ENCODE results near the gene ACAA1. TPM values are rescaled to one million over a fixed set of nuclear protein-coding genes. Genes with fewer than 3 reads are reported as not detected.

Gene ACAA1
- total RNA-seq, 1 experiment from 2014 or later: 49.0 TPM

- RAD21 ChIA-PET (ENCODE audit: low non-redundant PET in 1 of 2, low total read pairs in 2 of 2, uncharacterized antibody in 2 of 2, unreplicated experiment in 2 of 2): no interaction called here
- no peaks in the 10 kb centered on the region for H3K9me2 ChIP-seq (ENCODE audit: insufficient read depth)
- no peaks in the 10 kb centered on the region for H3K27me3 ChIP-seq (ENCODE audit: insufficient read depth, low read length)
- POLR2A ChIA-PET: no interaction called here
- H3K9ac ChIP-seq (ENCODE audit: low read length): no peak overlapping the region
- no peak overlapping the region for H3K4me2 ChIP-seq (ENCODE audit: low read length)
- DNase-seq (ENCODE audit: low read depth, low spot score): no peak
- CTCF ChIA-PET: no interaction called here
- H4K20me1 ChIP-seq (ENCODE audit: insufficient read depth): peaks cover 4% of the 10 kb centered on the region; the same call in 1 of the 2 replicates
- H2AFZ ChIP-seq (ENCODE audit: low read depth, low read length, poor library complexity, severe bottlenecking): no peak overlapping the region
- H3K4me3 ChIP-seq (replicated peaks in 1 of 2; ENCODE audit: low read depth in 1 of 2, low read length in 2 of 2): no peak overlapping the region
- peaks cover 0 to 40% of the 10 kb centered on the region in 2 experiments; a peak in 2 of 4 replicates for H3K4me1 ChIP-seq (ENCODE audit: control insufficient read depth in 1 of 2, insufficient read depth in 2 of 2, low read length in 2 of 2)
- H3K9me3 ChIP-seq (ENCODE audit: control insufficient read depth in 1 of 2, insufficient read depth in 1 of 2, low read depth in 1 of 2, low read length in 2 of 2): no peaks in the 10 kb centered on the region
- intact Hi-C loops (cut with micrococcal nuclease): no loop called here
- H3K36me3 ChIP-seq (ENCODE audit: control insufficient read depth in 1 of 2, insufficient read depth in 2 of 2, low read length in 2 of 2): no peaks in the 10 kb centered on the region
- TF ChIP-seq ELF1 (IDR thresholded peaks at IDR 0.05; ENCODE audit: borderline replicate concordance, low read depth): no peak
- H3K27ac ChIP-seq (ENCODE audit: low read depth, low read length): no peak overlapping the region
- ATAC-seq: no peak
- BruUV-seq (replicated peaks): no TSS peak
- peaks cover 100% of the 10 kb centered on the region for H3K79me2 ChIP-seq (ENCODE audit: insufficient read depth, low read length)
Measured at GRCh38 chr3:38170722-38171121, 33.8 kb upstream of the ACAA1 start.

DNA sequence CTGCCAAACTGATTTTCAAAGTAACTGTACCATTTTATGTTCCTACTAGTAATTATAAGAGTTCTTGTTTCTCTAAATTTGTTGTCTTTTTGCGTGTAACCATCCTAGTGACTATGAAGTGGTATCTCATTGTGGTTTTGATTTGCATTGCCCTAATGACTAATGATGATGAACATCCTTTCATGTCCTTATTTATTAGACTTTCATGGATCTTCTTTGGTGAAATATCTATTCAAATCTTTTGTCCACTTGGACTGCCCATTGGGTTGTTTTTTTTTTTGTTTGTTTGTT lies 32.0 kb upstream of the ACAA1 start:
- H2AFZ ChIP-seq (ENCODE audit: low read depth, low read length, poor library complexity, severe bottlenecking): no peak overlapping the region
- H4K20me1 ChIP-seq (ENCODE audit: insufficient read depth): peaks cover 4% of the 10 kb centered on the region; the same call in 1 of the 2 replicates
- peaks cover 4 to 40% of the 10 kb centered on the region in 2 experiments; a peak in 3 of 4 replicates for H3K4me1 ChIP-seq (ENCODE audit: control insufficient read depth in 1 of 2, insufficient read depth in 2 of 2, low read length in 2 of 2)
- H3K27ac ChIP-seq (ENCODE audit: low read depth, low read length): no peak overlapping the region
- H3K4me3 ChIP-seq (replicated peaks in 1 of 2; ENCODE audit: low read depth in 1 of 2, low read length in 2 of 2): no peak overlapping the region
- no peaks in the 10 kb centered on the region for H3K9me3 ChIP-seq (ENCODE audit: control insufficient read depth in 1 of 2, insufficient read depth in 1 of 2, low read depth in 1 of 2, low read length in 2 of 2)
- ChIA-PET POLR2A (no interaction called here), CTCF (no interaction called here), RAD21 (ENCODE audit: low non-redundant PET in 1 of 2, low total read pairs in 2 of 2, uncharacterized antibody in 2 of 2, unreplicated experiment in 2 of 2) (no interaction called here)
- H3K9ac ChIP-seq (ENCODE audit: low read length): no peak overlapping the region
- H3K4me2 ChIP-seq (ENCODE audit: low read length): peak overlapping the region; percentile 77
- no peaks in the 10 kb centered on the region for H3K36me3 ChIP-seq (ENCODE audit: control insufficient read depth in 1 of 2, insufficient read depth in 2 of 2, low read length in 2 of 2)
- H3K9me2 ChIP-seq (ENCODE audit: insufficient read depth): no peaks in the 10 kb centered on the region
- no TSS peak for BruUV-seq (replicated peaks)
- ATAC-seq: no peak
- DNase-seq (ENCODE audit: low read depth, low spot score): no peak
- intact Hi-C loops (cut with micrococcal nuclease): no loop called here
- TF ChIP-seq SIN3A (IDR thresholded peaks at IDR 0.05; ENCODE audit: low read depth) (no peak), POLR2AphosphoS5 (IDR thresholded peaks at IDR 0.05; ENCODE audit: low read depth, low read length) (no peak), EGR1 (IDR thresholded peaks at IDR 0.05; ENCODE audit: low read depth) (no peak), POLR2A (IDR thresholded peaks at IDR 0.05; ENCODE audit: borderline replicate concordance, extremely low read depth, insufficient read depth, insufficient read length) (no peak), EZH2phosphoT487 (IDR thresholded peaks at IDR 0.05; ENCODE audit: borderline replicate concordance) (no peak), CEBPB (IDR thresholded peaks at IDR 0.05; ENCODE audit: low read depth) (no peak)
- TF ChIP-seq, protein P1, sequence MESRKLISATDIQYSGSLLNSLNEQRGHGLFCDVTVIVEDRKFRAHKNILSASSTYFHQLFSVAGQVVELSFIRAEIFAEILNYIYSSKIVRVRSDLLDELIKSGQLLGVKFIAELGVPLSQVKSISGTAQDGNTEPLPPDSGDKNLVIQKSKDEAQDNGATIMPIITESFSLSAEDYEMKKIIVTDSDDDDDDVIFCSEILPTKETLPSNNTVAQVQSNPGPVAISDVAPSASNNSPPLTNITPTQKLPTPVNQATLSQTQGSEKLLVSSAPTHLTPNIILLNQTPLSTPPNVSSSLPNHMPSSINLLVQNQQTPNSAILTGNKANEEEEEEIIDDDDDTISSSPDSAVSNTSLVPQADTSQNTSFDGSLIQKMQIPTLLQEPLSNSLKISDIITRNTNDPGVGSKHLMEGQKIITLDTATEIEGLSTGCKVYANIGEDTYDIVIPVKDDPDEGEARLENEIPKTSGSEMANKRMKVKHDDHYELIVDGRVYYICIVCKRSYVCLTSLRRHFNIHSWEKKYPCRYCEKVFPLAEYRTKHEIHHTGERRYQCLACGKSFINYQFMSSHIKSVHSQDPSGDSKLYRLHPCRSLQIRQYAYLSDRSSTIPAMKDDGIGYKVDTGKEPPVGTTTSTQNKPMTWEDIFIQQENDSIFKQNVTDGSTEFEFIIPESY (IDR thresholded peaks at IDR 0.05; ENCODE audit: extremely low read depth, insufficient replicate concordance, low read length): no peak
- H3K79me2 ChIP-seq (ENCODE audit: insufficient read depth, low read length): peaks cover 87% of the 10 kb centered on the region
- H3K27me3 ChIP-seq (ENCODE audit: insufficient read depth, low read length): no peaks in the 10 kb centered on the region
